ENCODE measurements around the gene RAB7B. TPM values are rescaled to one million over a fixed set of nuclear protein-coding genes. Genes with fewer than 3 reads are reported as not detected.

RAB7B gene
- total RNA-seq, 2 donors from 2014 or later: 2.5 to 12.0 TPM

DNA sequence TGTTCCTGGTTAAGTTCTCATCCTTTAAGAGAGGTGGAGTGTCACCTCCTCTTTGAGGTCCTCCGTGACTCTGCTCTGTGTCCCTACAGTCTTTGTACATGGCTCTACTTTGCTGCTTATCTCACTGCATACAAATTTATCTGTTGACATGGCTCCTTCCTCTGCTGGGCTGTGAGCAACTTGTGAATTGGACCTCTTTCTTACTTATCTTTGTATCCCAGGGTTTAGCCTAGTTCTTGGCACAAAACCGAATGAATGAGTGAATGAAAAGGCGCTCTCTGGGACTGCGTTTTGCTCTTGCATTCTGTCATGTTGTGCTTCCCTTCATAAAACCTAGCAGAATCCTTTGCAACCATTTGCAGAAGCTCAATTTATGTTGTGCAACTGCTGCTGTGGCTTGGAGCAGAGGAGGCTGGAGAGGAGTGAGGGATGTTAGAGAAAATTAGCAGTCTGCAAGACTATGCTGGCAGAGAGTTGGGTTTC is 72.4 kb downstream of the RAB7B start:
- Histone ChIP-seq H3K4me1 (ENCODE audit: control insufficient read depth in 1 of 2, low read depth in 2 of 2) (peaks cover 1 to 8% of the 10 kb centered on the region in 2 donors), H3K27me3 (replicated peaks; ENCODE audit: insufficient read depth) (no peaks in the 10 kb centered on the region), H3K27ac (no peak overlapping the region), H3K9me3 (no peaks in the 10 kb centered on the region), H3K36me3 (no peaks in the 10 kb centered on the region), H3K4me3 (no peak overlapping the region)
- DNase-seq (ENCODE audit: low spot score): no peak
- TF ChIP-seq, protein P1, sequence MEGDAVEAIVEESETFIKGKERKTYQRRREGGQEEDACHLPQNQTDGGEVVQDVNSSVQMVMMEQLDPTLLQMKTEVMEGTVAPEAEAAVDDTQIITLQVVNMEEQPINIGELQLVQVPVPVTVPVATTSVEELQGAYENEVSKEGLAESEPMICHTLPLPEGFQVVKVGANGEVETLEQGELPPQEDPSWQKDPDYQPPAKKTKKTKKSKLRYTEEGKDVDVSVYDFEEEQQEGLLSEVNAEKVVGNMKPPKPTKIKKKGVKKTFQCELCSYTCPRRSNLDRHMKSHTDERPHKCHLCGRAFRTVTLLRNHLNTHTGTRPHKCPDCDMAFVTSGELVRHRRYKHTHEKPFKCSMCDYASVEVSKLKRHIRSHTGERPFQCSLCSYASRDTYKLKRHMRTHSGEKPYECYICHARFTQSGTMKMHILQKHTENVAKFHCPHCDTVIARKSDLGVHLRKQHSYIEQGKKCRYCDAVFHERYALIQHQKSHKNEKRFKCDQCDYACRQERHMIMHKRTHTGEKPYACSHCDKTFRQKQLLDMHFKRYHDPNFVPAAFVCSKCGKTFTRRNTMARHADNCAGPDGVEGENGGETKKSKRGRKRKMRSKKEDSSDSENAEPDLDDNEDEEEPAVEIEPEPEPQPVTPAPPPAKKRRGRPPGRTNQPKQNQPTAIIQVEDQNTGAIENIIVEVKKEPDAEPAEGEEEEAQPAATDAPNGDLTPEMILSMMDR (IDR thresholded peaks at IDR 0.05): no peak
- no peak for ATAC-seq (ENCODE audit: insufficient number of reproducible peaks, low FRiP score, low read depth)

DNA sequence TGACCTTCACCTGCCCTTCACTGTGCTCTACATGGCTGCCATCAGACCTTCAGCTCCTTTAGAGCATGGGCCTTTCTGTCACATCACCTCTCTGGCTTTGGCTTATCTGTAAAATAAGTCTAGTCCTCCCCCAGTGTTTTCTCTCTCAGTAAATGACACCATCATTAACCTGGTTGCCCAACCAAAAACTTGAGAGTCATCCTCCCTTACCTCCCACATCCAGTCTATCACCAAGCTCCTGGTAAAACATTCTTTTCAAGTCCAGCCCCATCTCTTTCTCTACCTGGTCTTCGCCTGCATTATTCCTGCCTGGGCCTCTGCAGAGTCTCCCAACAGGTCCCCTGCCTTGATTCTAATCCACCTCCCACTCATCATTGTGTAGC is 73.0 kb downstream of the RAB7B start:
- ATAC-seq (ENCODE audit: insufficient number of reproducible peaks, low FRiP score, low read depth): no peak
- peaks cover 0 to 8% of the 10 kb centered on the region in 2 donors for H3K4me1 ChIP-seq (ENCODE audit: control insufficient read depth in 1 of 2, low read depth in 2 of 2)
- TF ChIP-seq, protein P1 (IDR thresholded peaks at IDR 0.05): no peak
- no peaks in the 10 kb centered on the region for H3K9me3 ChIP-seq
- H3K27me3 ChIP-seq (replicated peaks; ENCODE audit: insufficient read depth): no peaks in the 10 kb centered on the region
- H3K4me3 ChIP-seq: no peak overlapping the region
- DNase-seq (ENCODE audit: low spot score): no peak
- H3K27ac ChIP-seq: no peak overlapping the region
- no peaks in the 10 kb centered on the region for H3K36me3 ChIP-seq

DNA sequence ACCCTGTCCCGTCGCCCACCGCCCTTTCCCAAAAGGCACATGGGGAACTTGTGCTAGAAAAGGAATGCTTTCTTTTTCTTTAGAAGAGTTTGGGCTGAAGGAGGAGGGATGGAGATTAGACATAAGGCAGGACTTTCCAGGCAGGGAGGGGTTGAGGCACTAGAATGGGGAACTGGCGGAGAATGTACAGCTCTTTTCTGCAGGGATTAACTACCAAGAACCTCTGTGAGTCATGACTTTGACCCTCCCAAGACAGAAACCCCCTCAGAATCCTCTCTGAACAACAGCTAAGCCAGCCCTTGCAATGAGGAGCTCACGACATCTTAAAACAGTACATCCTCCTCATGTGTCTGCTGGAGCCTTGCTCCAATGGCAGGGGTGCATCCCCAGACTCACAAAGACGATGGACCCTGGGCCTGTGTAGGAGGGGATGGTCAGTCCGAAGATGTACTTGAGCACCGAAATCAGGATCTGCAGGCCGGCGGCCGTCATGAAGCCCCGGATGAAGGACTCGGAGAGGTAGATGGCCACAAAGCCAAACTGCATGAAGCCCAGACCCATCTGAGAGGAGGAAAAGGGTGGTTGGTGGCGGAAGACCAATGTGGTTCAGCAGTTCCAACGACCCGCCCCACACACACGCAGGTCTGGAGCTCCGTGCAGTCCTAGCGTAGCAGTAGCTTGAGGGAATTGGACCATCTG is 73.5 kb downstream of the RAB7B start:
- no peak for DNase-seq (ENCODE audit: low spot score)
- ATAC-seq (ENCODE audit: insufficient number of reproducible peaks, low FRiP score, low read depth): no peak
- Histone ChIP-seq H3K9me3 (no peaks in the 10 kb centered on the region), H3K27me3 (replicated peaks; ENCODE audit: insufficient read depth) (no peaks in the 10 kb centered on the region), H3K36me3 (no peaks in the 10 kb centered on the region), H3K4me1 (ENCODE audit: control insufficient read depth in 1 of 2, low read depth in 2 of 2) (peaks cover 0 to 8% of the 10 kb centered on the region in 2 donors), H3K4me3 (no peak overlapping the region), H3K27ac (no peak overlapping the region)
- TF ChIP-seq, protein P1 (IDR thresholded peaks at IDR 0.05): no peak

DNA sequence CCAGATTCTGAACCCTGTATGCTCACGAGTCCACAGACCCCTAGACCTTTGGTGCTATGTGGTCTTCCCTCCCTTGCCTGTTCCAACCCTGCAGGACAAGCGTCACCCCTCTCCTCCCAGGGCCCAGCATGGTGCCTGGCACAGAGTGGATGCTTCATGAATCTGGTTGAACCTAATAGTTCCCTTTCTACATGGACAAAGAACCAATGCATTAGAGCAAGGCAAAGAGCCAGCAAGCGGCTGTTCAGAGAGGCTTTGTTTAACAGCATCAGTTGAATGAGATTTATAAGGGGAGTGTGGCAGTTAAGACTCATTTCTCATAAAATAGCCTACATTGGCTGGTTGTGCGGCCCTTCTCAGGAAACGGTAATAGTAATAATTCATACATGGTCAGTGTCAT is 74.9 kb downstream of the RAB7B start:
- no peaks in the 10 kb centered on the region for H3K36me3 ChIP-seq
- no peaks in the 10 kb centered on the region for H3K9me3 ChIP-seq
- H3K27ac ChIP-seq: no peak overlapping the region
- H3K4me1 ChIP-seq (ENCODE audit: control insufficient read depth in 1 of 2, low read depth in 2 of 2): peaks cover 0 to under 1% of the 10 kb centered on the region in 2 donors
- H3K27me3 ChIP-seq (replicated peaks; ENCODE audit: insufficient read depth): no peaks in the 10 kb centered on the region
- DNase-seq (ENCODE audit: low spot score) (no peak), ATAC-seq (ENCODE audit: insufficient number of reproducible peaks, low FRiP score, low read depth) (no peak)
- TF ChIP-seq, protein P1 (IDR thresholded peaks at IDR 0.05): no peak
- H3K4me3 ChIP-seq: no peak overlapping the region

DNA sequence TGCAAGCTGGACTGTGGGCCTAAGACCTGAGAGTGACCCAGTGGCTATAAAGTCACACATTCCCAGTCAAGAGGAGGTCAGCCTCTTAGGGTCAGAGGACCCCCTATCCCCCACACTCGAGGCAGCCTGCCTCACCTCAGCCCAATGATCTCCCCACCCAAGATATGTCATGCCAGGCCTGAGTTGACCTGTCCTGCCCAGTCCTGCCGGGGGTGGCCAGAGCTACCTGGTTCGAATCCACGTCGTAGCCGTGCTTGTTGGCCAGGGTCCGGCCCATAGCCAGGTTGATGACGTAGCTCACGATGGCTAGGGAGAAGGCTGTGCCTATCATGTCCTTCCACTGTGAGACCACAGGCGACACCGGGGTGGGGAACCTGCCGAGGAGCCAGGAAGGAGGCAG is 75.5 kb downstream of the RAB7B start:
- no peaks in the 10 kb centered on the region for H3K36me3 ChIP-seq
- H3K4me1 ChIP-seq (ENCODE audit: control insufficient read depth in 1 of 2, low read depth in 2 of 2): no peaks in the 10 kb centered on the region
- TF ChIP-seq, protein P1 (IDR thresholded peaks at IDR 0.05): no peak
- no peak overlapping the region for H3K27ac ChIP-seq
- ATAC-seq (ENCODE audit: insufficient number of reproducible peaks, low FRiP score, low read depth) (no peak), DNase-seq (ENCODE audit: low spot score) (no peak)
- H3K9me3 ChIP-seq: no peaks in the 10 kb centered on the region
- no peak overlapping the region for H3K4me3 ChIP-seq
- H3K27me3 ChIP-seq (replicated peaks; ENCODE audit: insufficient read depth): no peaks in the 10 kb centered on the region
